Fibroblast of skin of back (primary cell): ENCODE results near the gene FBXL16.

ENCODE experiments used
- DNase-seq: peaks from one replicate; pipeline ENCODE4 v3.0.0-alpha.2; 2013

Gene FBXL16

DNA sequence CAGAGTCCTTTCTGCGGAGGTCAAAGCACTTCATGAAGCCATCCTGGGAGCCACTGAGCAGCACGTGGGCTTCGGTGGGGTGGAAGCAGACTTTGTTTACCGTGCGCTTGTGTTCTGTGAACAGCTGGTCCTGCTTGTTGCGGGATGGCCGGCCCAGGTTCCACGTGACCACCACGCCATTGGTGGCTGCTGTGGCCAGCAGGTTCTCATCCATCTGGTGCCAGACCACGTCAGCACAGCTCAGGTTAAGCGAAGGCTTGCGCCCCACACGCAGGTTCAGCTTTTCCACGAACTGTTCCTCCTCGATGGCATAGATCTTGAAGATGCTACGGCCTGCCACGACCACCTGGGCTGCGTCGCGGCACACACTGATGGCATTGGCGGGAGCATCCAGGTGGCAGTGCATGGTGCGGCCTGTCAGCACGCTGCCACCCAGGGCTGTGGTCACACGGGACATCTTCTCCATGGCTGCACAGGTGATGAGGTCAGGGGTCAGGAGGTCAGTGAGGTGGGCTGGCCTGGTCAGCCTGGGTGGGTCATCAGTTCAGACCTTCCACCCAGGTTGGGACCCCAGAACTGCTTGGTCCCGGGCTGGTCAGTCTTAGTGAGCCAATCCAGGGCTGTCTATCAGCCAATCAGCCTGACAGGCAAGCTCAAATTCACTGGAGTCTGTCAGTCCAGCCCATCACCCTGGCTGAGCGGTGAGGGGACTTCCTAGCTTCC lies 16.3 kb downstream of the FBXL16 start:
- no peak for DNase-seq

DNA sequence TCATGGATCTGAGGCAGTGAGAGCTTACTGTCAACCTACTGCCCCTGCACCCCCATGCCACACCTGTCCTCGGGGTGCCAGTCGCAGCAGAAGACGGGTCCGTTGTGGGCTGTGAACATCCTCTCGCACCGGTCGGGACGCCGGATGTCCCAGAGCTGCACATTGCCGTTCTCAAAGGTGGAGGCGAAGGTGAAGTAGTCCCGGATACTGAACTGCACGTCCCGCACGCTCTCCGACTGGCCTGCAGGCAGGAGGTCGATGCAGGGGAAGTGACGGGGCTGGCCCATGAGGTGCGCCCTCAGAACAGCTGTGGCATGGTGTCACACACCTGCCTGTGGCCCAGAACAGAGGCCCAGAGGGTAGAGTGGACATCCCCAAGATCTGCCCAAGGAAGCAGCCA lies 18.1 kb downstream of the FBXL16 start:
- no peak for DNase-seq

DNA sequence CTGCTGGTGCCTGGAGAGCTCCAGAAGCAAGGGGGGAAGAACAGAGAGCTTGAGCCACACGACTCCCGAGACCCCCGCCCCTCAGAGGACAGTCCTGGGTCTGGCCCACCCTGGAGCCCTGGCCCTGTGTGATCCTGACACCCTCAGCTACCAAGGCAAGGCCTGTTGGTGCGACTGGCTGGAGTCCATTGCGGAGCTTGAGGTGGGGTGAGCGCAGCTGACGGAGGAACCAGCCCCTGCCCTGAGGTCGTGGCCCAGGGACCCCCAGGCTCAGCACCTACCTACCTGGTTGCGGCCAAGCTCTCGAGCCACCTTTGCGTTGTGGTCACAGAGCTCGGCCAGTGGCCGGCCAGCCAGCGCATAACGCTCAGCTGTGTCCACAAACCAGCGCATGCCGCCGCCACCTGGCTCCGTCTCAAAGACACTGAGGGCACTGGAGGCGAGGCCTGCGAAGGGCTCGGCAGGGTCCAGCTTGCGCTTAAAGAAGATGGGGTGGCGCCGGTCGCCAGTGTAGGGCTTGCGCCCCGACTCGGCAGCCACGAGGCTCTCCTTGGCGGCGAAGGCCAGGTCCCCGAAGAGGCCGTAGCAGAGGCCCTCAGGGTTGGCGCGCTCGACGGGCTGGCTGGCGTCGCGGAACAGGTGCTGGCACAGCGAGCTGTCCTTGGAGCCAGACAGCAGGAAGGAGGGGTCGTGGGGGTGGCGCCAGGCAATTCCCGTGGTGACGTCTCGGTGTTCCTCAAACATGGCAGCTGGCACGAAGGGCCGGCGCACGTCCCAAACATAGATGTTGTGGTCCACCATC lies 18.9 kb downstream of the FBXL16 start:
- no peak for DNase-seq

DNA sequence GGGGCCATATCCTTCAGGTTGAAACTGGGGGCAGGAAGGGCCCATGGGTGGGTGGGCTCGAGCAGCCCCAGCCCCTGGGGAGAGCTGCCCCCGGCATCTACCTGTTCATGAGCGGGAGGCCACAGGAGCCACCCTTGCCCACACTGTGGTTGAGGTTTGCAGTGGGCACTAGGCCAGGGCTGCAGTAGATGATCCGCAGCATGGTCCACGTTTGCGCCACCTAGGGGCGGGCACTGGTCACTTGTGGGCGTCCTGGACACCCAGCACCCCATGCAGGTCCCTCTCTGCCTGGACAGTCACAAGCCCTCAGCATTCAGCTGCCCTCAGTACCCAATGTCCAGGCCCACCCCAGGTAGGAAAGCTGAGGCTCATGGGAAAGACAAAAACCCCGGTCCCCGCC lies 19.6 kb downstream of the FBXL16 start:
- peak; percentile 44 for DNase-seq

DNA sequence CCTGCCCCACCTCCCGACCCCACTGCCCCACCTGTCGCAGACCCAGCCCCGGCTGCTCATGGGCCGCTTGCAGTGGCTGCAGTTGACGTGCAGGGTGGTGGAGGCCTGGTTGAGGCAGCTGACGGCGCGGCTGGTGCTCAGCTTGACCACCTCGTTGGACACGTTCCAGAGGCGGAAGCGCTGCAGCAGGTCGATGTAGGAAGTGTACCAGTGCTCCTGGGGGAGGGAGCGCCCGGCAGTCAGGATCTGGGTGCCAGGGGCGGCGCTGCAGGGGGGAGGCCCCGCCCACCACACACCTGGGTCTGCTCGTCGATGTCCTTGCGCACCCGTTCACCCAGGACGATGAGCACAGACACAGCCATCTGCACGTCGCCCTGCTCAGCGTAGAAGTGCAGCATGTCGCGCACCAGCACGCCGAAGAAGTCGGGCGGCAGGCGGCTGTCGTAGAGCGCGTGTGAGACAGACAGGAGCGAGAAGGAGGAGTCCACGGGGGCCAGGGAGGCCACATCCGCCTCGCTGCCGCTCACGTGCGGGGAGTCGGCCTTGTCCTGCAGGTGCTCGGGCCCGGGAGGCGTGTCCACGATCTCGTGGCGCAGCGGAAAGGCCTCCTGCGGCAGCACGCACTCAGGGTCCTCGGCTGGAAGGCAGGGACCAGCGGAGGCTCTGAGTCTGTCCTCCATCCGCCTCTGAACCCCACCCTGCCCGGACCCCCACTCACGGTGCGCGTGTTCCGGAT lies 20.5 kb downstream of the FBXL16 start:
- DNase-seq, result no peak

- peak; percentile 96 for DNase-seq
Measured at GRCh38 chr16:684071-684794, 21.4 kb downstream of the FBXL16 start, which contains the start of gene JMJD8. TSS of gene JMJD8 (minus strand) at chr16:684334. CDS start at chr16:684319, 15 bp downstream.

DNA sequence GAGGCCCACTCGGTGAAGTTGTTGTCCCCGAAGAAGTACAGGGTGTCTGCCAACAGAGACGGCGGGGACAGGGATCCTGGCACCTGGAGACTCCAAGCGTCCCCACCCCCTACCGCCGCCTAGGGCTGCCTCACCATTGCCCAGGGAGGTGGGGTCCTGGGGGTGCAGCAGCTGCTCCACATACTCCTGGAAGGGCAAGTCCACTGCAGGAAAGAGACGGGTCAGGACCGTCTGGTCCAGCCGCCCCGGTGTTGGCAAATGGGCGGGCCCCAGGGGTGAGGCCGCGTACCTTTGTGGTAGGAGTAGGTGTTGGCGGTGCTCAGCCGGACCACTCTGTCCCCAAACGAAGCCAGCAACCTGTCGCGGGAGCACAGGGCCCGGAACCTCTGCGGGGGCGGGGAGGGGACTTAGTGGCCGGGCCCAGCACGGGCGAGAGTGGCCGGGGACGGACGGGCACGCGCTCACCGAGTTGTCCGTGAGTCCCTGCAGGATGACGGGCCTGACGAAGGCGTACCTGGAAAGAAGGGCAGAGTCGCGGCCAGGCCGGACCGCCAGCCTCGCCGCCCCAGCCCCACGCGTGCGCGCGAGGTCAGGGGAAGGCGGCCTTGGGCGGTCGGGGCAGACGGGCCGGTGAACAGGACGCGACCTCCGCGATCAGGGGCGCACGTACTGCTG lies 22.1 kb downstream of the FBXL16 start:
- no peak for DNase-seq

- DNase-seq, result no peak
Measured at GRCh38 chr16:682493-683395, 22.9 kb downstream of the FBXL16 start.

DNA sequence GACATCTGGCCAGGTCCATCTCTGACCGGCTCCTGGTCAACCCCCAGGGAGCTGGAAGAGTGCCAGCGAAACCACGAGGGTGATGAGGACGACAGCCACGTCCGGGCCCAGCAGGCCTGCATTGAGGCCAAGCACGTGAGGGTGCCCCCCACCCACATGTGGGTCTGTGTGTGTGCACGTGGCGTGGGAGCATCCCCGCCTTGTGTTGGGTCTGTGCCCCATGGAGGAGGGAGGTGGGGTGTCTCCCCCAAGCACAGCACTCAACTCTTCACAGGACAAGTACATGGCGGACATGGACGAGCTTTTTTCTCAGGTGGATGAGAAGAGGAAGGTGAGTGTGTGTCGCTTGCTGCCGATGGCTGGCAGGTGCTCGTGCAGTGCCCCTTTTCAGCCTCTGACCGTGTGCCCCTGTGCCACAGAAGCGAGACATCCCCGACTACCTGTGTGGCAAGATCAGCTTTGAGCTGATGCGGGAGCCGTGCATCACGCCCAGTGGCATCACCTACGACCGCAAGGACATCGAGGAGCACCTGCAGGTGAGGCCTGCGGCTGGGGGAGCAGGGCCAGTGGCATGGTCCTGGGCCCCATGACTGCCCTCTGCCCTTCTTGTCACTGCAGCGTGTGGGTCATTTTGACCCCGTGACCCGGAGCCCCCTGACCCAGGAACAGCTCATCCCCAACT lies 23.7 kb downstream of the FBXL16 start:
- DNase-seq, result no peak

DNA sequence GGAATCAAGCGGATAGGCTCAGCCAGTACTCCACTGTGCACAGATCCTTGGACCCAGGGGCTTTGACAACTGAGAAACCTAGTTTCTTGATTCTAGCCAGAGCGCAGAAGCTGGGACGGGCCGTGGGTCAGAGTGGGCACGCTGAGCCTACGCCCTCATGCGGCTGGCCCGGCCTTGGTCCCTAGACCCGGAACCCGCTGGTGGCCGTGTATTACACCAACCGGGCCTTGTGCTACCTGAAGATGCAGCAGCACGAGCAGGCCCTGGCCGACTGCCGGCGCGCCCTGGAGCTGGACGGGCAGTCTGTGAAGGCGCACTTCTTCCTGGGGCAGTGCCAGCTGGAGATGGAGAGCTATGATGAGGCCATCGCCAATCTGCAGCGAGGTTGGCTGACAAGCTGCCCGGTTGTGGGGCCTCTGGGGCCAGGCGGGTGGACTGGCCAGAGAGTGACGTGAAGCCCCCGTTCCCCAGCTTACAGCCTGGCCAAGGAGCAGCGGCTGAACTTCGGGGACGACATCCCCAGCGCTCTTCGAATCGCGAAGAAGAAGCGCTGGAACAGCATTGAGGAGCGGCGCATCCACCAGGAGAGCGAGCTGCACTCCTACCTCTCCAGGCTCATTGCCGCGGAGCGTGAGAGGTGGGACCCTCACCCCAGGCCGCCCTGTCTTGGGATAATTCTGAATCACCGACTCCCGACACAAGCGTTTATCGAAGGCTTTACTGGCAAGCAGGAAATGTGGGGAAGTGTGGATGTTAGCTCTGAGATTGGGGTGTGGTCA lies 24.4 kb downstream of the FBXL16 start:
- peak; percentile 38 for DNase-seq

DNA sequence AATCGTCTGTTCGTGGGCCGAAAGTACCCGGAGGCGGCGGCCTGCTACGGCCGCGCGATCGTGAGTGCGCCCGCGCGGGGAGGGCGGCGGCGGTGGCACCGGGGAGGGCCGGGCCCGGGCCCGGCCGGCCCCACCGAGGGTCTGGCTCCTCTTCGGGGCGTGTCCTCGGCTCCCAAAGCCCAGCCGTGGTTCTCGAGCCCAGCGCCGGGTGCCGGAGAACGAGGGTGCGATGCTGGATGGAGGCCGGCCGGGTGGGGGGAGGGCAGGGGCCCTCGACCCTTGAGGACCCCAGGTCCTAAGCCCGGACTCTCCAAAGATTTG lies 25.0 kb downstream of the FBXL16 start:
- no peak for DNase-seq

DNA sequence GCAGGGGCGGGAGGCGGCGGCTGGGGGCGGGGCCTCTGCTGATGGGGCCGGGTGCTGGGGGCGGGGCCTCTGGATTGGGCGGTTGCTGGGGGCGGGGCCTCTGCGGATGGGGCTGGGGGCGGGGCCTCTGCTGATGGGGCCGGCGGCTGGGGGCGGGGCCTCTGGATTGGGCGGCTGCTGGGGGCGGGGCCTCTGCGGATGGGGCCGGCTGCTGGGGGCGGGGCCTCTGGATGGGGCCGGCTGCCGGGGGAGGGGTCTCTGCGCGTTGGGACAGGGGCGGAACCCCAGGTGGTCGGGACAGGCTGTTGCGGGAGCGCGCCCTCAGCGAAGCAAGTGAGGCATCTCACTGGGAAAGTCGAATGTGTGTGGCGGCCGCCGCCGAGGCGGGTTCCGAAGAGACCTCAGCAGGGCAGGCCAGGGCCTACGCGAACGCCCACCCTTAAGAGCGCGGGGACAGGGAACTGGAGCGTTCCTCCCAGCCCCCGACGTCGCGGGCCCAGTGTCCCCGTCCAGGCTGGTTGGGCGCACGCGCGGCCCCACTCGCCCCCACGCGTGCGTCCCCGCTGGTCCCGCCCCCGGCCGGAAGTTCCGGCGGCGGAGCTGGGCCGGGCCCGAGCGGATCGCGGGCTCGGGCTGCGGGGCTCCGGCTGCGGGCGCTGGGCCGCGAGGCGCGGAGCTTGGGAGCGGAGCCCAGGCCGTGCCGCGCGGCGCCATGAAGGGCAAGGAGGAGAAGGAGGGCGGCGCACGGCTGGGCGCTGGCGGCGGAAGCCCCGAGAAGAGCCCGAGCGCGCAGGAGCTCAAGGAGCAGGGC lies 25.6 kb downstream of the FBXL16 start, which contains the start of gene STUB1:
Gene STUB1, plus strand, starts transcription at position 597 of the 811 bp plus-strand sequence. Its CDS starts 116 bp downstream, at position 713.
- DNase-seq, result peak; percentile 85

- peak; percentile 63 for DNase-seq
Measured at GRCh38 chr16:678858-679813, 26.5 kb downstream of the FBXL16 start.

DNA sequence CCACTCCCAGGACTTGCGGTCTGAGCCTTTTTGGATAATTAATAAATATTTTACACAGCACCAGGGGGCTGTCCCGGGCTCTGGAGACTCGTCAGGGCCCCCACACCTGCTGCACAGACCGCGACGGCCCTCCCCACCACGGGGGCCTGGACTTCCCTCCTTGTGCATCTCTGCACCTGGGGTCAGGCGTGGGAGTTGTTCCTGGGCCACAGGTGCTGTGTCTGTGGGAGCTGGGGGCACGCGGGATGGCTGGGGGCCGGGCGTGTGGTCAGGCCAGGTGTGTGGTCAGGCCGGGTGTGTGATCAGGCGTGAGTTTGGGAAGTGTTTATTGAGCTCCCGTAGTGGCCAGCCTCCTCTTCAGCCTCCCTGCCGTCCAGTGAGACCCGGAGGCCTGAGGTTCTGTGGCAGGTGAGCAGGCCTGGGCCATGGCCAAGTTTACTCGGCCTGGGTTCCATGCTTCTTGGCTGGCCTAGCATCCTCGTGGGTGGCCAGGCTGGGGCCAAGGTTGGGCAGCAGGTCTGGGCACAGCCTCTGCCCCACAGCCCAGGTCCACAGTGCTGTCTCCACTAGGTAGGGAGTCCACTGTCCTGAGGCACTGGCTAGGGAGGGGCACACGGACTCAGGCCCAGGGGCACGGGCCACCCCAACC lies 27.3 kb downstream of the FBXL16 start:
- no peak for DNase-seq

GRCh38 chr16:677316-678190 lies 28.0 kb downstream of the FBXL16 start:
- DNase-seq, result no peak

GRCh38 chr16:676913-677312 lies 28.7 kb downstream of the FBXL16 start:
- no peak for DNase-seq
